Cerebellar nuclear complex (tissue), 1 donor: Measurements from ENCODE around the gene APLN.

Experiments used
- DNase-seq, 2 experiments: peaks; one replicate each; lab custom pipeline; 2025; lab: John Stamatoyannopoulos, UW

The APLN gene

DNA sequence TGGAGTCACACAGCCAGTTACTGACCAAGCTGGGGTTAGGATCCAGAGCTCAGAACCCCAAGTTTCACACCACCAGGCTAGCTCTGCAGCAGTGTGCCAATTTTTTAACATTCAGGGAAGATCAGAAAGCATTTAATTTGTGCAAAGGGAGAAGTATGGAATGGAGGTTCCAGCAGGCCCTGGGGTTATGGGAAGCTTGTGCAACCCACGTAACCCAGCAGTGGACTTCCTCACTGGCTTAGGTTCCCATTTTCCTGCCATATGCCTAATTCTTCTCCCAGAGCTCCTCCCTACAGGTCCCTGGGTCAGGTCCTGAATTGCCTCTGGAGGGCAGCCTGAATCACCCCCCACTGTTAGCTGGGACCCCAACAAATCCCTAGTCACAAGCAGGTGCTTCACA lies 14.0 kb downstream of the APLN start:
- no peak for DNase-seq

- no peak for DNase-seq
Measured at GRCh38 chrX:129638917-129639316, 15.8 kb downstream of the APLN start.

GRCh38 chrX:129637217-129638109 lies 17.3 kb downstream of the APLN start:
- DNase-seq: peak in 1 of 2 experiments; percentile 13

DNA sequence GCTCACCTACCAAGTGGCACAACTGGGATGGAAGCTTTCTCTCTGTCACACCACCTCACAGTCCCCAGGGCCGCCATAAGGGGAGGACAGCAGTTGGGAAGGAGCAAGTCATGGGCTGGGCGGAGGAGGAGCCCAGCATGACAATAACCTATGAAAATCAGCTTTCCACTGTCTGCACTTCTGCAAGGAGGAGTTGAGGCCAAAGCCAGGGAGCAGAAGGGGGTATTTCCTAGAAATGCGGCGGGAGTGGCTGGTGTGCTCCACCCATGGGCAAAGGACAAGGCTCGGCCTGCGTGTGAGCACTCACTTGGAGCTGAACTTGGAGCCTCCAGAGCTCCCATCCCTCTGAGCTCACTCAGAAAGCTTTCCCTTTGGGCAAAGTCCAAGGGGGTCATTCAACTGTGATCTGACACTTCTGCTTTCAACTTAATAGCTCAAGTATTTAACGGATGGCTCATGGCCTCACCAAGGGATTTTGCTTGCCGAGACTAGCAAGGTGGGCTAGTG lies 18.5 kb downstream of the APLN start:
- DNase-seq: no peak

- DNase-seq: no peak
Measured at GRCh38 chrX:129634541-129634940, 20.2 kb downstream of the APLN start.

DNA sequence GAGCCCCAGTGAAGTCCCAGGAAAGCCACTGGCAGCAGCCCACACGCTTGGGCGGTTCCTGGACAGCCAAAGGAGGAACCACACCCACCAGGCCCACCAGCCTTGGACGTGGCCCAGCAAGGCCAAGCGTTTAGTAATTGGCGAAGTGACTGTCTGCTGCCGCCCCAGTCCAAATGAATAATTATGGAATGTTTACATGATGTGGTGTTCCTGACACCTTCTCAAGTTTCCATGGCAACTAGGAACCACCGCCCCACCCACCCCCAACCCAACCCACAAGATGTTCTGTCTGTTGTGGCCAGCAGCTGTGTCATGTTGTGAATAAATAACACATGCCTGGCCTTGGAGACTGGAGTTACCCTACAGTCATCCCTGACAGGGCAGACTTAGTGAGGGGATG lies 22.3 kb downstream of the APLN start:
- DNase-seq: no peak

DNA sequence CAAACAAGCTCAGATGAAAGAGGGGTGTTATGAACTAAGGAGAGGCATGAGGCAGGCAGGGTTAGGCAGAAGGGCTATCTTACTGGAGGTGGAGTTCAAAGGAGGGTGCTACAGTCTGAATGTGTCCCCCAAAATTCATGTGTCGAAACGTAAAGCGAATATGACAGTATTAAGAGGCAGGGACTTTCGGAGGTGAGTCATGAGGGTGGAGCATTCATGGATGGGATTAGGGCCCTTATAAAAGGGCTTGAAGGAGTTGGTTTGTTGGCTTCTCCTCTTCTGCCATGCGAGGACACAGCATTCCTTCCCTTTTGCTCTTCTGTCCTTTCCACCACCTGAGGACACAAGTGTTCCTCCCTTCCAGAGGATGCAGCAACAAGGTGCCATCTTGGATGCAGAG lies 22.9 kb downstream of the APLN start:
- DNase-seq: no peak

- DNase-seq: no peak
Measured at GRCh38 chrX:129629837-129630236, 24.9 kb downstream of the APLN start.

DNA sequence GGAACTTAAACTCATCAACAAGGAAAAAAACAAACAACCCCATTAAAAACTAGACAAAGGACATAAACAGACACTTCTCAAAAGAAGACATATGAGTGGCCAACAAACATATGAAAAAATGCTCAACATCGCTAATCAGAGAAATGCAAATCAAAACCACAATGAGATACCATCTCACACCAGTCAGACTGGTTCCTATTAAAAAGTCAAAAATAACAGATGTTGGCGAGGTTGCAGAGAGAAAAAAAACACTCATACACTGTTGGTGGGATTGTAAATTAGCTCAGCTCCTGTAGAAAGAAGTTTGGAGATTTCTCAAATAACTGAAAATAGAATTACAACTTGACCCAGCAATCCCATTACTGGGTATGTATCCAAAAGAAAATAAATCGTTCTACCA lies 28.7 kb downstream of the APLN start:
- DNase-seq: no peak

DNA sequence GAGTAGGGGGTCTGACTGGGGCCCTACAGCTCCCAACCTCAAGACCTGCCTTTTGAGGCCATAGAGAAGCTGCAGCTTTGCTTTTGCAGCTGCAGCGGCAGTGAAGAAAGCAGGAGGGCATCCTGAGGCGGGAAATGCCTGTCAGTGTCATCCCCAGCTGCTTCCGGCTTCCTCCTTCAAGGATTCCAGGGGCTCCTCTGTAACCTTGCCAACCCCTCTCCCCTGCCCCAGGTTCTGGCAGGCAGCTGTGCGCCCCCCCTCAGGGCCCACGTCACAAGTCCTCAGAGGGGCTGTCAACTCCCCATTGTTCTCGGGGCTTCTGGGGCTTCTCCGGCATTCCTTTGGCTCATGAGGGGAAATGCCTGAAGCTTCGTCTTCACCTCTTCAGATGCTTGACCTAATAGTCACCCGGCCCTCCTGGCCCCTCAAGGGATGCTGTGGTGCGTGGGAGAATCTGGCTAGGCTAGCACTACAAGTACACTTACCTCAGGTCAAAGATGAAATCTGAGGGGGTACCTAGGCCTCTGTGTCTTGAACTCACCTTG lies 31.9 kb downstream of the APLN start:
- DNase-seq: no peak

- DNase-seq: no peak
Measured at GRCh38 chrX:129618997-129619396, 35.8 kb downstream of the APLN start.

- no peak for DNase-seq
Measured at GRCh38 chrX:129617420-129617819, 37.3 kb downstream of the APLN start.

- no peak for DNase-seq
Measured at GRCh38 chrX:129614481-129615255, 40.1 kb downstream of the APLN start.

- DNase-seq: no peak
Measured at GRCh38 chrX:129613596-129613995, 41.2 kb downstream of the APLN start.

DNA sequence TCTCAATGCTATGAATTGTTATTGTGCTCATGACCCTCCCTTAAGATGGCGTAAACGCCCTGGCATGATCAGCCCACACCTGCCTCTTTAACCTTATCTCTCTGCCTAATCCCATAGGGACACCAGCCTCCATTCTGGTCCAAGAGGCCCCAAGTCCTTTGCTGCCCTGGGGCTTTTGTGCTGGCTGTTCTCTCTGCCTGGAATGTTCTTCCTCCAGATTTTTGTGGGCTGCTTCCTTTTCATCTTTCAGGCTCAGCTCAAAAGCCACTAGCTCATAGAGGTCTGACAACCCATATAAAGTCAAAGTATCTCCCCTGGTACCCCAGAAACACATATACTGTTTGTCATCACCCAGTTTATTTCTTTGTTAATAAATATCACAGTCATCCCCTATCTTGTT lies 42.4 kb downstream of the APLN start:
- DNase-seq: no peak

DNA sequence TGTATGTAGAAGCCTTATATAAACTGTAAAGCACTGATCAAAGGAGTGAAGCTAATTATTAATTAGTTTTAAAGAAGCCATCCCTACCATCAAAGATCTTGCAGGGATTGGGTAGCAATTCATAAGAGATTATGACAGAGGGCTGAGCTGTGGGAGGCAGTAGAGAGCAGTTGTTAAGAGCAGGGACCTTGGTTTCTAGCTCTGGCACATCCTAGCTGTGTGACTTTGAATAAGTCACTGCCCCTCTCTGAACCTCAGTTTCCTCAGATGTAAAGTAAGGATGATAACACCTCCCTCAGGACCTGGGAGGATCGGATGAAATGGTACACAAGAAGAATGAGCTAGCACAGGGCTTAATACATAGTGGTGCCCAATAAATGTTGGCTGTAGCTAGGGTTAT lies 45.4 kb downstream of the APLN start:
- no peak for DNase-seq

DNA sequence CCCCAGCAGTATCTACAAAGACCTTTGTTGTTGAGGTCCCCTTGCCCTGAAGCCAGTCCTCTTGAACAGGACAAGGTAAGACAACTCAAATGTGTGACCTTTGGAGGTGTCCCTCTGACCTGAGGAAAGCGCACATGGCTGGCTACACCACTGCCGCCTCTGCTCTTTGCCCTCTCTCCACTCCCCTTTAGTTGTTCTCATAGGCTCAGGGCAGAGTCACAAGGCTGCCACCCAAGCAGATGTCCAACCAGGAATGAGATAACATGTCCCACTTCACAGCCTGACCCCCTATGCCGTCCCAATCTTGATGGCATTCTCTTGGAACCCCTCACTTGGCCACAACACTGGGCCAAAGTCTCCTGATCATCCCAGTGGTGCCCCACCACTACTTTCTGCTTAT lies 46.3 kb downstream of the APLN start:
- DNase-seq: no peak

DNA sequence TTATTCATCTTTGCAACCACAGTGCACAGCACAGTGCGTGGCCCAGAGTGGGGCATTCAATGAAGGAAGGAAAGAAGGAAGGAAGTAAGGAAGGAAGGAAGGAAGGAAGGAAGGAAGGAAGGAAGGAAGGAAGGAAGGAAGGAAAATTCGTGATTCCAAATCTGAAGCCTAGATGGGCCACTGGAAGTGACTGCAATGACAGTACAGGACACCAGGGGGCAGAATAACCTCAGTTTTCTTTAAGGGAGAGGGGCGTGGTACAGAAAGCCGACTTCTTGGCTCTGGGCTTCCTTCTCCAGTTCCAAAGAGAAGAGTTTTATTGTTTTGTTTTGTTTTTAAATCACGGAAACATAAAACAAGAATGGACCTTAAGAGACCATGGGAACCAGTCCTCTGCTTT lies 47.8 kb downstream of the APLN start:
- no peak for DNase-seq

DNA sequence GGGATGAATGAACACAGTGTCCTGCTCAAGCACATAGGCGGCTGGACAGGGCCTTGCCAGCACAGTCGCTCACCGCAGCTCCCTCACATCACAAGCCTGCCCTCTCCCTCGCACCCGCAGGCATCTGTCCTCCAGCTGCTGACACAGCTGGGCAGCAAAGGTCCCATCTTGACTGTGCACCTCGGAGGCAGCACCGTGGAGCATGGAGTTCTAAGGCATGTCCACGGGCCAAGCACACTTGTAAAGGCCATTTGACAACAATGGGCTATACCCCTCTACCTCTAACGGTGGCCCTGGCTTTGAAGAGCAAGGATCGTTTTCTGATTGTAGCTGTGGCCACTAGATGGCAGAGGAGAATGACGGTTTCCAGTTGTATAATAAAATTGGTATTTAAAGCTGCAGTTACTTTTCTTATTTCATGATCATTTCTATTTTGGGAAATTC lies 53.8 kb downstream of the APLN start:
- no peak for DNase-seq

DNA sequence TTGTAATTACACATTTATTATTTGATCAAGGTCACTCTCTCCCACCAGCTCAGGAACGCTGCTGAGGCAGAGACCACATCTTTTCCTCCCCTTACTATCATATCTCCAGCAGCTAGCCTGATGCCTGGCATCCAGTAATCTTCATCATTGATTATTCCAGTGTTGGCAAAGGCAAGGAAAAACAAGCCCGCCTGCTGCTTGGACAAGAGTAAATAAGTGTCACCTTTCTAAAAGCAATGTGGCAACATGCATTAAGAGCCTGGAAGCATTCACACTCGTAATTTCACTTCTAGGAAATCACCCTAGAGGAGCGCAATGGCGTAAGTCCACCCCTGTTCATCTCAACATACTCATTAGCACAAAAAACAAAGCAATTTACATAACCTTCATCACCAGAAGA lies 54.8 kb downstream of the APLN start:
- DNase-seq: no peak

DNA sequence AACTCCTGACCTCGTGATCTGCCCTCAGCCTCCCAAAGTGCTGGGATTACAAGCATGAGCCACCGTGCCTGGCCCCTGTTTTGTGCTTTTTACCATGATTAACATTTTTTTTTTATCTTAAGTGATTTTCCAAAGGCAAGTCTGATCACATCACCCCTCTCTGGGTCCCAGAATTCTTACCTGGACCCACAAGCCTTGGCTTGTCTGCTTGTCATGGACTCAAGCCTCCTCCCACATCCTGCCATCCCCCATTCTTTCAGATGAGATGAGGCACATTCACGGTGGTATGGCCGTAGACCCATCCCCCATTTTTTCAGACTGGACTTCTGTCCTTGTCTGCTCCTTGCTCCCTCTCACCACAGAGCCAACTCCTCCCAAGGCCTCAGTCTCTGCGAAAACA lies 55.3 kb downstream of the APLN start:
- DNase-seq: no peak

DNA sequence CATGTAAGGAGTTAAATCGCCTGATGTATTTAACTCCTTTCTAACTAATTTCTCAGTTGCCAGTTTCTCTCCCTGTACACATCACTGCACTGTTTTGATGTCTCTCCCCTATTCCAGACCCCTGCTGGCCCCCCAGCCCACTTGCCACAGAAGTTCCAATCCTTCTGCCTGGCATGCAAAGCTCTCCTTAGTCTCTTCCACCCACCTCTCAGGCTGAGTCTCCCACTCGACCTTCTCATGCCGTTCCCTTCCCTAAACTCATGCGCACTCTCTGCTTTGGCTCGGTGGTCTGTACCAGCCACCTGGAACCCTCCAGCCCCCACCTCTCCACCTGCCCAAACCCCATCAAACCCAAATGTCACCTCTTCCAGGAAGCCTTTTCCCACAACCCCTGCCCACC lies 56.9 kb downstream of the APLN start:
- DNase-seq: no peak

DNA sequence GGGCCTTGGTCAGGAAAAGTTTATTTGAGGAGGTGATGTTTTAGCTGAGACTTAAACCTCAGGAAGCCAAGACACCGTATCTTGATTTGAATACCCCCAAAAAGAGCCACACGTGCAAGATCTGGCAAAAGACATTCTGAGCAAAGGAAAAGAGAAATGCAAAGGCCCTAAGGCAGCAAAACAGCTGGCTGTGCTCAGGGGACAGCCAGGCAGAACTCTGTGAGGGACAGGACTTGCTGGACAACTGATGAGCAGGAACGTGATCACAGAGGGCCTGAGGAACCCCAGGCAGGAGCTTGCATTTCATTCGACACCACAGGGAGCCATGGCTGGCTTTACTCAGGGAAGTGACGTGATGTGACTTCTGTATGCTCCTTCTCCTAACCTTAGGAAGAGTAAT lies 58.7 kb downstream of the APLN start:
- DNase-seq: no peak
